AG04450 (cell line): ENCODE results near the gene RPP14. TPM values are rescaled to one million over a fixed set of nuclear protein-coding genes. Genes with fewer than 3 reads are reported as not detected.

Source experiments
- CTCF ChIA-PET: fragments of 300-600, 350-600 bp; formaldehyde crosslinking; extraction: SDS; loops from one replicate; lab custom pipeline; 2022; ENCODE audit warnings: antibody characterized with exemption, inconsistent platforms; lab: Charles Lee
- POLR2A ChIA-PET: fragments of 350-600 bp; formaldehyde crosslinking; extraction: SDS; loops from one replicate; lab custom pipeline; 2021; ENCODE audit warnings: antibody characterized with exemption, inconsistent platforms; lab: Yijun Ruan, JAX
- DNase-seq: peaks from one replicate; pipeline ENCODE4 v3.0.0-alpha.2; 2011; ENCODE audit warnings: low read depth, low spot score
- H3K27ac ChIP-seq: one replicate; pipeline ENCODE4 v1.5.1; 2012; ENCODE audit warnings: low read depth, low read length, control low read depth
- H3K27me3 ChIP-seq: one replicate; pipeline ENCODE4 v1.6.0; 2012; ENCODE audit warnings: low read length; ENCODE audit not compliant: control insufficient read depth, insufficient read depth
- H3K4me3 ChIP-seq: 2 replicates; pipeline ENCODE4 v1.5.1; 2011; ENCODE audit warnings: mild to moderate bottlenecking, low read depth, low read length, control low read depth
- H3K9me3 ChIP-seq: 2 replicates; pipeline ENCODE4 v1.5.1; 2012; ENCODE audit warnings: low read length; ENCODE audit not compliant: control insufficient read depth, insufficient read depth
- polyA plus RNA-seq: library from polyadenylated mRNA; depleted of rRNA; stranded (reverse); fragments of >200 nt; gene quantifications from 2 replicates; pipeline ENCODE4 v1.2.3, GENCODE V29; 2011
- TF ChIP-seq, protein P1 (sequence below): IDR thresholded peaks from 2 replicates; pipeline ENCODE4 v1.5.1; 2011; ENCODE audit warnings: low read depth, low read length, control low read depth, inconsistent platforms

RPP14 gene
- polyA plus RNA-seq, 1 experiment = 18.5 TPM

- H3K27me3 ChIP-seq = no peaks in the 10 kb centered on the region
- no peaks in the 10 kb centered on the region for H3K9me3 ChIP-seq
- CTCF ChIA-PET = interaction anchor here (1.4 to 2.7 kb wide), 3 partner anchors 17 to 167 kb away, joined by 3 to 19 read pairs (median 16); partner anchors contain the start of genes HTD2 and RPP14
- POLR2A ChIA-PET = interaction anchor here (1.3 kb wide), 1 partner anchor 17 kb away, joined by 4 read pairs; the partner anchor contains the start of genes HTD2 and RPP14
- H3K4me3 ChIP-seq = no peak overlapping the region
- TF ChIP-seq, protein P1, sequence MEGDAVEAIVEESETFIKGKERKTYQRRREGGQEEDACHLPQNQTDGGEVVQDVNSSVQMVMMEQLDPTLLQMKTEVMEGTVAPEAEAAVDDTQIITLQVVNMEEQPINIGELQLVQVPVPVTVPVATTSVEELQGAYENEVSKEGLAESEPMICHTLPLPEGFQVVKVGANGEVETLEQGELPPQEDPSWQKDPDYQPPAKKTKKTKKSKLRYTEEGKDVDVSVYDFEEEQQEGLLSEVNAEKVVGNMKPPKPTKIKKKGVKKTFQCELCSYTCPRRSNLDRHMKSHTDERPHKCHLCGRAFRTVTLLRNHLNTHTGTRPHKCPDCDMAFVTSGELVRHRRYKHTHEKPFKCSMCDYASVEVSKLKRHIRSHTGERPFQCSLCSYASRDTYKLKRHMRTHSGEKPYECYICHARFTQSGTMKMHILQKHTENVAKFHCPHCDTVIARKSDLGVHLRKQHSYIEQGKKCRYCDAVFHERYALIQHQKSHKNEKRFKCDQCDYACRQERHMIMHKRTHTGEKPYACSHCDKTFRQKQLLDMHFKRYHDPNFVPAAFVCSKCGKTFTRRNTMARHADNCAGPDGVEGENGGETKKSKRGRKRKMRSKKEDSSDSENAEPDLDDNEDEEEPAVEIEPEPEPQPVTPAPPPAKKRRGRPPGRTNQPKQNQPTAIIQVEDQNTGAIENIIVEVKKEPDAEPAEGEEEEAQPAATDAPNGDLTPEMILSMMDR = no peak
- no peak for DNase-seq
- no peak overlapping the region for H3K27ac ChIP-seq
These were observed 17.7 kb downstream of the RPP14 start for GRCh38 chr3:58323529-58324390.

DNA sequence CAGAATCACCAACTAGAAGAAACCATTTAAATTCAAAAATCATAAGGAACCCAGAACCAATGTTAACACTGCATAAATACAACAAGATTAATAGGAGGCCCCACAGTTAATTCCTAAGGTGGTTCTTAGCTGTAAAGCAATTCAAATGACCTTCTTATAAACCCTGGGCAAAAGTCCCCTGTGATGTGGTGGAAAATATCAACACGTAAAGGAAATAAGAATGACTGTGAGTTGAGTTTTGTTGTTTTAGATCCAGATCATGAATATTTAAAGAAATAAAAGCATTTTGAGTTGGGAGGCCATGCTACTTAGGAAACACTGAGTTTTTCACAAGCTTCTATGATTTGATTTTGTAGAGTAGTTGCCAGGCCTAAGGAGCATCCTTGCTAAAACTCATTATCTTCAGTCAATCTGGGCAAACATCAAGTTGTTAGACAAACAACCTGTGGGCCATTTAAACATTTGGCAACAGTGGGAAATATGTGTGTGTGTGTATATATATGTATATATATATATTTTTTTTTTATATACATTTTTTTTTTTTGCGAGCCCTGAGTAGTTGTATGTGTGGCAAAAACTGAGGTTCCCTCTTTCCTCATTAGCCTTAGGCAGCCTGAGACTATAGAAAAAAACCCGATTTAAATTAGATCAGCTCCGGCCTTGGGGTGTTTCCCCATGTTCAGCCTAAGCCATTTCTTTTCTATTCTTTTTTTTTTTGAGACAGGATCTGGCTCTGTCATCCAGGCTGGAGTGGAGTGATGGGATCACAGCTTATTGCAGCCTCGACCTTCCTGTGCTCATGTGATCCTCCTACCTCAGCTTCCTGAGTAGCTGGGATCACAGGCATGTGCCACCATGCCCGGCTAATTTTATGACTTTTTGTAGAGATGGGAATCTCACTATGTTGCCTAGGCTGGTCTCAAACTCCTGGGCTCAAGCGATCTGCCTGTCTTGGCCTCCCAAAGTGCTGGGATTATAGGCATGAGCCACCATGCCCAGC lies 18.6 kb downstream of the RPP14 start:
- no peak overlapping the region for H3K4me3 ChIP-seq
- DNase-seq = no peak
- H3K9me3 ChIP-seq = no peaks in the 10 kb centered on the region
- no peaks in the 10 kb centered on the region for H3K27me3 ChIP-seq
- CTCF ChIA-PET = interaction anchor here (0.6 to 2.7 kb wide), 5 partner anchors 11 to 166 kb away, joined by 3 to 19 read pairs (median 5); partner anchors contain the start of genes HTD2 and RPP14
- POLR2A ChIA-PET = interaction anchor here (0.6 to 1.3 kb wide), 4 partner anchors 10 to 108 kb away, joined by 3 to 4 read pairs (median 4); partner anchors contain the start of genes HTD2 and RPP14
- no peak overlapping the region for H3K27ac ChIP-seq
- TF ChIP-seq, protein P1 = no peak

- Histone ChIP-seq H3K4me3 (no peak overlapping the region), H3K27me3 (no peaks in the 10 kb centered on the region), H3K27ac (peak overlapping the region; percentile 57), H3K9me3 (no peaks in the 10 kb centered on the region)
- TF ChIP-seq, protein P1 = no peak
- DNase-seq = no peak
- CTCF ChIA-PET = interaction anchor here (2.0 to 2.7 kb wide), 3 partner anchors 10 to 90 kb away, joined by 5 to 19 read pairs (median 16); partner anchors contain the start of genes HTD2 and RPP14
- POLR2A ChIA-PET = interaction anchor here (0.6 to 1.0 kb wide), 3 partner anchors 9 to 202 kb away, joined by 3 to 4 read pairs (median 4); no protein-coding TSS in a partner anchor
These were observed 19.5 kb downstream of the RPP14 start for GRCh38 chr3:58325525-58325992.

DNA sequence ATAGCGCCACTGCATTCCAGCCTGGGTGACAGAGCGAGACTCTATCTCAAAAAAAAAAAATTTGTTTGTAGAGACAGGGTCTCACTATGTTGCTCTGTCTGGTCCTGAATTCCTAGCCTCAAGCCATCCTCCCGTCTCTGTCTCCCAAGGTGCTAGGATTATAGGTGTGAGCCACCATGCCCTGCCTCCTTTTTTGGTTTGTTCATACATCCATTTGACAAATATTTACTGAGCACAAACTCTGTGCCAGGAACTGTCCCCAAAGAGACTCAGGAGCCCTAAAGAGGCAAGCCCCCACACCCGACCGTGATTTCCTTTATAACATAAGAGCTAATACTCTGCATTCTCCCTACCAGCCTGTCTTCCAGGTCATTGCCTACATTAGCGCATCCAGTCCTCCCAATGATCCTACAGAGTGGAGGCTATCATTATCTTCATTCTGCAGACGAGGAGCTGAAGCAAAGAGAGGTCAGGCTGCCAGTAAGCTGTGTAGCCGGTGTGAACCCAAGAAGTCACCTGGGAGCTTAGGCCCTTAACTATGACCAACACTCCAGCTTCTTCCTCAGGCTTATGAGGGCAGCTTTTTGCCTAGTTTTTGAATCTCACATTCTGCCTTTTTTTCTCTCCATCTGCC lies 20.3 kb downstream of the RPP14 start:
- POLR2A ChIA-PET = interaction anchor here (0.6 kb wide), 1 partner anchor 8 kb away, joined by 8 read pairs; no protein-coding TSS in a partner anchor
- DNase-seq = no peak
- TF ChIP-seq, protein P1 = no peak
- Histone ChIP-seq H3K27ac (no peak overlapping the region), H3K27me3 (no peaks in the 10 kb centered on the region), H3K9me3 (no peaks in the 10 kb centered on the region), H3K4me3 (no peak overlapping the region)
- CTCF ChIA-PET = interaction anchor here (0.9 to 2.4 kb wide), 4 partner anchors 9 to 165 kb away, joined by 3 to 16 read pairs (median 7); partner anchors contain the start of genes HTD2, KCTD6 and RPP14
